Calu3 (cell line): ENCODE results near the gene SLC4A5. TPM values are rescaled to one million over a fixed set of nuclear protein-coding genes. Genes with fewer than 3 reads are reported as not detected.

ENCODE experiments used
- BruUV-seq: library from RNA; stranded (reverse); fragments of 400-500 nt; replicated peaks from 2 replicates; lab custom pipeline; 2021; lab: Mats Ljungman, UMichigan
- CTCF ChIA-PET: fragments of 300-600 bp; sonication (Branson Sonifier 250); formaldehyde crosslinking; loops from one replicate; lab custom pipeline; 2022; ENCODE audit warnings: antibody characterized with exemption; lab: Charles Lee
- DNase-seq: peaks from one replicate; pipeline ENCODE4 v3.0.0; 2022
- H3K27ac Mint-ChIP-seq: one replicate; pipeline ENCODE4 v1.8.0; 2022; ENCODE audit warnings: mixed read lengths; ENCODE audit not compliant: unreplicated experiment
- H3K27me3 Mint-ChIP-seq: one replicate; pipeline ENCODE4 v1.8.0; 2022; ENCODE audit warnings: mixed read lengths; ENCODE audit not compliant: unreplicated experiment
- H3K36me3 Mint-ChIP-seq: one replicate; pipeline ENCODE4 v1.8.0; 2022; ENCODE audit warnings: mild to moderate bottlenecking, moderate library complexity, mixed read lengths; ENCODE audit not compliant: insufficient read depth, unreplicated experiment
- H3K4me1 Mint-ChIP-seq: one replicate; pipeline ENCODE4 v1.8.0; 2022; ENCODE audit warnings: mild to moderate bottlenecking, low read depth, mixed read lengths; ENCODE audit not compliant: unreplicated experiment
- H3K4me3 Mint-ChIP-seq: one replicate; pipeline ENCODE4 v1.8.0; 2022; ENCODE audit warnings: mild to moderate bottlenecking, low read depth, moderate library complexity, mixed read lengths; ENCODE audit not compliant: unreplicated experiment
- H3K9me3 Mint-ChIP-seq: one replicate; pipeline ENCODE4 v1.8.0; 2022; ENCODE audit warnings: low read depth, mixed read lengths; ENCODE audit not compliant: unreplicated experiment
- intact Hi-C: fragments of 100-400 bp; cut with micrococcal nuclease; formaldehyde crosslinking; loops from one replicate; pipeline ENCODE4 v1.10.0; 2022; ENCODE audit not compliant: unreplicated experiment
- total RNA-seq: library from RNA; stranded (reverse); gene quantifications from 2 replicates; pipeline ENCODE4 v1.2.3, GENCODE V29; 2022
- TF ChIP-seq, protein P1 (sequence below): fragments of 200-600 bp; IDR thresholded peaks from one replicate; pipeline ENCODE4 v1.8.0; 2022; ENCODE audit warnings: antibody characterized with exemption; ENCODE audit not compliant: unreplicated experiment

The SLC4A5 gene
- total RNA-seq, 1 experiment from 2014 or later: 7.0 TPM

DNA sequence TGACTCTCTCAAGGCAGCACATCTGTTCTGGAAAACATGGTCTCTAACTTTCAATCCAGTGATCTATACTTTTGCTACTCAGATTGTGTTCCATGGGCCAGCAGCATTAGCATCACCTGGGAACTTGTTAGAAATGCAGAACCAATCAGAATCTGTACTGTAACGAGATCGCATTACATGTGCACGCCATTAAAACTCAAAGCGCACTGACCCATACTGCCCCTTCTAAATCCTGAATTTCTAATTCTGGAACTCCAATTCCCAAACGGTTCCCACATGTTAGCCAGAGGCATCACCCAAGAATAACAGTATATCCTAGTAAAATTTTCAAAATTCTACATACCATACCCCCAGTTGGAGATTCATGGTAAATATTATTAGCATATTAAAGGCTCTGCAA lies 47.4 kb upstream of the SLC4A5 start:
- DNase-seq: no peak
- H3K27ac Mint-ChIP-seq: no peak overlapping the region
- no TSS peak for BruUV-seq

DNA sequence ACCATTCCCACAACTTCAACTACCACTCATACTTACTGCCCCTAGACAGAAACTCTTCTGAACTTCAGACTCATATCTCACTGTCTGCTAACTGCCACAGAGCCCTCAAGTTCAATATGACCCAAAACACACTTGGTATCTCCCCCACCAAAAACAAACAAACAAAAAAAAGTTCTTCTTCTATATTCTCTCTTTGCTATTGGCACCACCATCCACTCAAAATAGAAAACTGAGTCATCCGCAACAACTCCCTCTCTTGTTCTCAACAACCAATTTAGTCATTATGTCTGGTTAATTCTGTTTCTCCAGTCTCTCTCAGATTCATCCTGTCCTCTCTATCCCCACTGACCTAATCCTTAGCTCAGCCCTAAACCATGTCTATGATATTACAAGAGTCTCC lies 44.1 kb upstream of the SLC4A5 start:
- intact Hi-C loops: no loop called here
- Mint-ChIP-seq H3K27ac (no peak overlapping the region), H3K36me3 (peaks cover 11% of the 10 kb centered on the region), H3K4me1 (peaks cover 8% of the 10 kb centered on the region), H3K27me3 (no peaks in the 10 kb centered on the region), H3K9me3 (no peaks in the 10 kb centered on the region), H3K4me3 (no peak overlapping the region)
- CTCF ChIA-PET: no interaction called here
- DNase-seq: no peak
- TF ChIP-seq, protein P1, sequence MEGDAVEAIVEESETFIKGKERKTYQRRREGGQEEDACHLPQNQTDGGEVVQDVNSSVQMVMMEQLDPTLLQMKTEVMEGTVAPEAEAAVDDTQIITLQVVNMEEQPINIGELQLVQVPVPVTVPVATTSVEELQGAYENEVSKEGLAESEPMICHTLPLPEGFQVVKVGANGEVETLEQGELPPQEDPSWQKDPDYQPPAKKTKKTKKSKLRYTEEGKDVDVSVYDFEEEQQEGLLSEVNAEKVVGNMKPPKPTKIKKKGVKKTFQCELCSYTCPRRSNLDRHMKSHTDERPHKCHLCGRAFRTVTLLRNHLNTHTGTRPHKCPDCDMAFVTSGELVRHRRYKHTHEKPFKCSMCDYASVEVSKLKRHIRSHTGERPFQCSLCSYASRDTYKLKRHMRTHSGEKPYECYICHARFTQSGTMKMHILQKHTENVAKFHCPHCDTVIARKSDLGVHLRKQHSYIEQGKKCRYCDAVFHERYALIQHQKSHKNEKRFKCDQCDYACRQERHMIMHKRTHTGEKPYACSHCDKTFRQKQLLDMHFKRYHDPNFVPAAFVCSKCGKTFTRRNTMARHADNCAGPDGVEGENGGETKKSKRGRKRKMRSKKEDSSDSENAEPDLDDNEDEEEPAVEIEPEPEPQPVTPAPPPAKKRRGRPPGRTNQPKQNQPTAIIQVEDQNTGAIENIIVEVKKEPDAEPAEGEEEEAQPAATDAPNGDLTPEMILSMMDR: no peak
- BruUV-seq: no TSS peak

More for the DNA sequence above, 47.4 kb upstream of the SLC4A5 start:
- intact Hi-C loops: loop anchor here (5.0 kb wide), 1 partner anchor 138 kb away; no protein-coding TSS in a partner anchor
- peaks cover 15% of the 10 kb centered on the region for H3K36me3 Mint-ChIP-seq
- H3K4me1 Mint-ChIP-seq: peaks cover 8% of the 10 kb centered on the region
- TF ChIP-seq, protein P1: no peak
- H3K4me3 Mint-ChIP-seq: peak overlapping the region; percentile 74
- H3K27me3 Mint-ChIP-seq: no peaks in the 10 kb centered on the region
- no peaks in the 10 kb centered on the region for H3K9me3 Mint-ChIP-seq
- CTCF ChIA-PET: interaction anchor here (1.0 to 2.2 kb wide), 5 partner anchors 11 to 562 kb away, joined by 3 to 13 read pairs (median 6); partner anchors contain the start of genes DCTN1 and STAMBP

DNA sequence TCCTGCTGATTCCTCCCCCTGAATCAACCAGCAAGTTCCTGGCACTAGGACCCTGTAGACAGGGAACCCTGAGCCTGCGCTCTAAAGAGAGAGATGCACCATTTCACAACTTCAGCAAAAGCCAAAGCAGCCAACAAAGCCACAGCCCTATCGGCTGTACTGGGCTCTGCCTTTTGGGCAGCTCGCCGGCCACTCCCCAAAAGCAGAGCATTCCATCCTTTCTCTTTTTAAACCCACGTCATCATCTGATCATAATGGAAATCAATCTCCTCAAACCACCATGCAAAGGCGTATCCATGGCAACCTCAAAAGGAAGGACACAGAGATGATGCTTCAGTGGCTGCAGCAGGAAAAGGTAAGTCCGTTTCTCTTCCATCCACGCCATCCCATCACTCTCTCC lies 42.2 kb upstream of the SLC4A5 start:
- TF ChIP-seq, protein P1: no peak
- Mint-ChIP-seq H3K27me3 (no peaks in the 10 kb centered on the region), H3K36me3 (no peaks in the 10 kb centered on the region), H3K4me1 (peaks cover 12% of the 10 kb centered on the region), H3K9me3 (no peaks in the 10 kb centered on the region), H3K27ac (no peak overlapping the region), H3K4me3 (no peak overlapping the region)
- intact Hi-C loops: no loop called here
- no peak for DNase-seq
- CTCF ChIA-PET: no interaction called here
- BruUV-seq: no TSS peak

DNA sequence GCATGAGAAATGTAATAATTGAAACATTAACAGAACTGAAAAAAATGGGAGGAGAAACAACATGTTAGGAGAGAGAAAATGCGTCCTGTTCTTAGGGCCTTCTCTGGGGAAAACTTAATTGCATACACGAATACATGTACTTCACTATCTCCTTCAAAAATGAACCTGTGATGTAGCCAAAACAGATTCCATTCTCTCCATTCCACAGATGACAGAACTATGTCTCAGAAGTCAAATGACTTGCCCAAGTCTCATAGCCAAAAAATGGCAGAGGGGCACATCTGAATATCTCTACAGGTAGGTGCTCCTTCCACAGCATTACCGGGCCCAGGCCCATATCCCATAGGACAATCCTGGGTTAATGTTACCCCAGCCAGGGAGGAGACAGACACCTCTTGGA lies 40.8 kb upstream of the SLC4A5 start:
- H3K27me3 Mint-ChIP-seq: no peaks in the 10 kb centered on the region
- H3K36me3 Mint-ChIP-seq: no peaks in the 10 kb centered on the region
- H3K9me3 Mint-ChIP-seq: no peaks in the 10 kb centered on the region
- intact Hi-C loops: no loop called here
- TF ChIP-seq, protein P1: no peak
- no peak overlapping the region for H3K4me3 Mint-ChIP-seq
- DNase-seq: no peak
- no peak overlapping the region for H3K27ac Mint-ChIP-seq
- H3K4me1 Mint-ChIP-seq: peaks cover 18% of the 10 kb centered on the region
- CTCF ChIA-PET: no interaction called here
- no TSS peak for BruUV-seq
